Measurements from ENCODE around the gene FBXO15. TPM values are rescaled to one million over a fixed set of nuclear protein-coding genes. Genes with fewer than 3 reads are reported as not detected.

The FBXO15 gene
- total and polyA plus RNA-seq, 2 of the 8 experiments (the other 6 are each of a cell fraction or from before 2014, with no cell fraction given): 0.84 to 0.85 TPM

GRCh38 chr18:74152270-74152669, 4.6 kb upstream of the FBXO15 start (continued):
- TF ChIP-seq MAX (IDR thresholded peaks at IDR 0.05) (no peak), ZNF274 (IDR thresholded peaks at IDR 0.05; ENCODE audit: borderline replicate concordance, extremely low read depth, low read length) (no peak), CEBPB (IDR thresholded peaks at IDR 0.05; ENCODE audit: low read depth, low read length) (no peak), SIN3A (conservative IDR thresholded peaks at IDR 0.05 in 1 of 2, IDR thresholded peaks at IDR 0.05 in 1 of 2; ENCODE audit: low read depth in 1 of 2, low read length in 2 of 2) (no peak)
- TF ChIP-seq, protein P1, sequence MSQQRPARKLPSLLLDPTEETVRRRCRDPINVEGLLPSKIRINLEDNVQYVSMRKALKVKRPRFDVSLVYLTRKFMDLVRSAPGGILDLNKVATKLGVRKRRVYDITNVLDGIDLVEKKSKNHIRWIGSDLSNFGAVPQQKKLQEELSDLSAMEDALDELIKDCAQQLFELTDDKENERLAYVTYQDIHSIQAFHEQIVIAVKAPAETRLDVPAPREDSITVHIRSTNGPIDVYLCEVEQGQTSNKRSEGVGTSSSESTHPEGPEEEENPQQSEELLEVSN (IDR thresholded peaks at IDR 0.05): no peak
